Neural cell (in vitro differentiated cells): ENCODE data around the gene IL11.
"Not testable (repeated sequence)": the region's sequence is repeated elsewhere in the genome, so short reads cannot be mapped to it uniquely, and the experiment has no call there.

ENCODE experiments used
- CTCF ChIP-seq: fragments of 450-650 bp; IDR thresholded peaks from 2 replicates; pipeline ENCODE4 v1.5.1; 2014; ENCODE audit warnings: antibody characterized with exemption, mild to moderate bottlenecking, moderate library complexity; ENCODE audit not compliant: poor library complexity, severe bottlenecking
- EZH2 ChIP-seq: fragments of 200-600, 300-800 bp; shearing (Covaris generic), sonication (generic); IDR thresholded peaks from 2 replicates; pipeline ENCODE4 v1.6.1; 2014; ENCODE audit warnings: antibody characterized with exemption, low read length, borderline replicate concordance, mild to moderate bottlenecking; ENCODE audit not compliant: insufficient read depth, poor library complexity, severe bottlenecking
- MXI1 ChIP-seq: fragments of 450-650 bp; conservative IDR thresholded peaks from 2 replicates; pipeline ENCODE4 v1.6.1; 2014; ENCODE audit warnings: antibody characterized with exemption, mild to moderate bottlenecking; ENCODE audit not compliant: poor library complexity, severe bottlenecking
- POLR2AphosphoS5 ChIP-seq: IDR thresholded peaks from 2 replicates; pipeline ENCODE4 v1.6.1; 2012
- SMC3 ChIP-seq: fragments of 450-650 bp; conservative IDR thresholded peaks from 2 replicates; pipeline ENCODE4 v1.6.1; 2014; ENCODE audit warnings: antibody characterized with exemption, mild to moderate bottlenecking, moderate library complexity; ENCODE audit not compliant: poor library complexity
- TAF1 ChIP-seq: IDR thresholded peaks from 2 replicates; pipeline ENCODE4 v1.6.1; 2012; ENCODE audit warnings: low read depth
- TF ChIP-seq, protein P1 (sequence below): IDR thresholded peaks from 2 replicates; pipeline ENCODE4 v1.6.1; 2012; ENCODE audit warnings: borderline replicate concordance

DNA sequence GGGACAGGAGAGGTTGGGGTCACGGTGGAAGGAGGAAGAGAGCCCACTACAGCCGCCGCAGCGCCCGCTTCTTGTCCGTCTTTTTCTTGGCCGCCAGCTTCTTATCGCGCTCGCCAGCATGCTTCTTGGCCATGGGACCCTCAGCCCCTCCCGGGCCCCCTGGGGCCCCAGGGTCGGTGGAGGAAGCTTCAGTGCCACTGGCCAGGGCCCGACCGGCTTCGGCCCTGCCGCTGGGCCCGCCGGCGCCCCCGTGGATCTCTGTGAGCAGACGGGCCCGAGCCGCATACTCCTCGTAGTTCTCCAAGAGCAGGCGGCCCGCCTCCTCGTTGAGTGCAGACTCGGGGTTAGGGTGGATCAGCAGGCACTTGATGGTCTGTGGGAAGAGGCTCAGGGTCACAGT lies 31.1 kb upstream of the IL11 start:
- TF ChIP-seq CTCF, POLR2AphosphoS5, MXI1, SMC3, TAF1, EZH2: not testable (repeated sequence)
- TF ChIP-seq, protein P1, sequence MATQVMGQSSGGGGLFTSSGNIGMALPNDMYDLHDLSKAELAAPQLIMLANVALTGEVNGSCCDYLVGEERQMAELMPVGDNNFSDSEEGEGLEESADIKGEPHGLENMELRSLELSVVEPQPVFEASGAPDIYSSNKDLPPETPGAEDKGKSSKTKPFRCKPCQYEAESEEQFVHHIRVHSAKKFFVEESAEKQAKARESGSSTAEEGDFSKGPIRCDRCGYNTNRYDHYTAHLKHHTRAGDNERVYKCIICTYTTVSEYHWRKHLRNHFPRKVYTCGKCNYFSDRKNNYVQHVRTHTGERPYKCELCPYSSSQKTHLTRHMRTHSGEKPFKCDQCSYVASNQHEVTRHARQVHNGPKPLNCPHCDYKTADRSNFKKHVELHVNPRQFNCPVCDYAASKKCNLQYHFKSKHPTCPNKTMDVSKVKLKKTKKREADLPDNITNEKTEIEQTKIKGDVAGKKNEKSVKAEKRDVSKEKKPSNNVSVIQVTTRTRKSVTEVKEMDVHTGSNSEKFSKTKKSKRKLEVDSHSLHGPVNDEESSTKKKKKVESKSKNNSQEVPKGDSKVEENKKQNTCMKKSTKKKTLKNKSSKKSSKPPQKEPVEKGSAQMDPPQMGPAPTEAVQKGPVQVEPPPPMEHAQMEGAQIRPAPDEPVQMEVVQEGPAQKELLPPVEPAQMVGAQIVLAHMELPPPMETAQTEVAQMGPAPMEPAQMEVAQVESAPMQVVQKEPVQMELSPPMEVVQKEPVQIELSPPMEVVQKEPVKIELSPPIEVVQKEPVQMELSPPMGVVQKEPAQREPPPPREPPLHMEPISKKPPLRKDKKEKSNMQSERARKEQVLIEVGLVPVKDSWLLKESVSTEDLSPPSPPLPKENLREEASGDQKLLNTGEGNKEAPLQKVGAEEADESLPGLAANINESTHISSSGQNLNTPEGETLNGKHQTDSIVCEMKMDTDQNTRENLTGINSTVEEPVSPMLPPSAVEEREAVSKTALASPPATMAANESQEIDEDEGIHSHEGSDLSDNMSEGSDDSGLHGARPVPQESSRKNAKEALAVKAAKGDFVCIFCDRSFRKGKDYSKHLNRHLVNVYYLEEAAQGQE: not testable (repeated sequence)
